A549 (cell line): Measurements from ENCODE around the gene NAT16. TPM values are rescaled to one million over a fixed set of nuclear protein-coding genes. Genes with fewer than 3 reads are reported as not detected.

Experiments used
- ATAC-seq, 2 experiments: fragments of 200-7000 bp in 1 of 2; fragments of >200 bp in 1 of 2; cut with Nextera tagmentation in 1 of 2; cut with Tn5 transposase in 1 of 2; 3 replicates each; pipeline versions ENCODE4 v1.8.0 to v1.9.1; 2018 to 2020; ENCODE audit warnings: mild to moderate bottlenecking in 1 of 2, moderate library complexity in 1 of 2
- CTCF ChIA-PET: fragments of 300-600 bp; sonication (Branson Sonifier 250); formaldehyde crosslinking; extraction: SDS; loops from one replicate; lab custom pipeline; 2021; ENCODE audit warnings: antibody characterized with exemption, inconsistent platforms; lab: Yijun Ruan, JAX
- POLR2A ChIA-PET: fragments of 350-600 bp; formaldehyde crosslinking; extraction: SDS; loops from one replicate; lab custom pipeline; 2021; ENCODE audit warnings: antibody characterized with exemption, inconsistent platforms; lab: Yijun Ruan, JAX
- DNase-seq, 2 experiments: peaks; one replicate each; pipeline versions ENCODE4 v3.0.0 to v3.0.0-alpha.2; 2011 to 2016; ENCODE audit warnings: low read depth in 1 of 2, low spot score in 1 of 2
- FAIRE-seq: peaks from 2 replicates; lab custom pipeline; 2011; peaks lifted over from hg19 to GRCh38; lab: Jason Lieb, UNC
- H3K27ac ChIP-seq, 2 experiments: fragments of >200 bp; sonication (Bioruptor Twin); formaldehyde crosslinking; 3 replicates each; pipeline ENCODE4 v1.5.1; 2016 to 2017
- H3K4me1 ChIP-seq: fragments of >200 bp; sonication (Bioruptor Twin); formaldehyde crosslinking; 3 replicates; pipeline ENCODE4 v1.6.1; 2016
- H3K4me2 ChIP-seq: fragments of >200 bp; sonication (Bioruptor Twin); formaldehyde crosslinking; 3 replicates; pipeline ENCODE4 v1.6.1; 2016
- H3K4me3 ChIP-seq: fragments of >200 bp; sonication (Bioruptor Twin); formaldehyde crosslinking; 3 replicates; pipeline ENCODE4 v1.5.1; 2016
- H3K9me3 ChIP-seq: fragments of >200 bp; sonication (Bioruptor Twin); formaldehyde crosslinking; 3 replicates; pipeline ENCODE4 v1.6.1; 2016
- ATOH8 ChIP-seq: fragments of 250-450 bp; sonication (Bioruptor Pico); IDR thresholded peaks from 2 replicates; pipeline ENCODE4 v1.5.0; 2020; ENCODE audit warnings: low read depth, mild to moderate bottlenecking, moderate library complexity
- BHLHE40 ChIP-seq: IDR thresholded peaks from 2 replicates; pipeline ENCODE4 v1.6.1; 2012; ENCODE audit warnings: low read depth, low read length, inconsistent platforms
- EHF ChIP-seq: fragments of 250-450 bp; sonication (Bioruptor Pico); IDR thresholded peaks from 2 replicates; pipeline ENCODE4 v1.5.0; 2020; ENCODE audit warnings: mild to moderate bottlenecking
- EP300 ChIP-seq, 2 experiments: fragments of >200 bp; sonication (Bioruptor Twin); formaldehyde crosslinking; IDR thresholded peaks; 2 replicates in 1 of 2; 3 replicates in 1 of 2; pipeline ENCODE4 v1.6.1; 2016 to 2017
- FOSL2 ChIP-seq, 2 experiments: fragments of 450-650 bp in 1 of 2; fragments of >200 bp in 1 of 2; sonication (Bioruptor Twin) in 1 of 2; formaldehyde crosslinking; IDR thresholded peaks; 2 replicates each; pipeline versions ENCODE4 v1.5.0 to v1.6.1; 2016 to 2020; ENCODE audit warnings: mild to moderate bottlenecking in 1 of 2, moderate library complexity in 1 of 2
- FOXS1 ChIP-seq: fragments of 250-450 bp; sonication (Bioruptor Pico); IDR thresholded peaks from 2 replicates; pipeline ENCODE4 v1.5.0; 2020; ENCODE audit warnings: mild to moderate bottlenecking, moderate library complexity
- HDAC2 ChIP-seq: fragments of 200-600 bp; sonication (generic); IDR thresholded peaks from 2 replicates; pipeline ENCODE4 v1.6.1; 2016
- HEYL ChIP-seq: fragments of 250-450 bp; sonication (Bioruptor Pico); IDR thresholded peaks from 2 replicates; pipeline ENCODE4 v1.8.0; 2021; ENCODE audit warnings: mild to moderate bottlenecking, moderate library complexity
- HOXA7 ChIP-seq: fragments of 250-450 bp; sonication (Bioruptor Pico); IDR thresholded peaks from 2 replicates; pipeline ENCODE4 v1.5.0; 2020; ENCODE audit warnings: mild to moderate bottlenecking, moderate library complexity
- HOXB13 ChIP-seq: fragments of 250-450 bp; sonication (Bioruptor Pico); IDR thresholded peaks from 2 replicates; pipeline ENCODE4 v1.5.0; 2020; ENCODE audit warnings: low read depth, mild to moderate bottlenecking, moderate library complexity
- HOXB5 ChIP-seq: fragments of 250-450 bp; sonication (Bioruptor Pico); IDR thresholded peaks from 2 replicates; pipeline ENCODE4 v1.5.0; 2020; ENCODE audit warnings: mild to moderate bottlenecking, moderate library complexity
- JUN ChIP-seq, 2 experiments: fragments of >200 bp; sonication (Bioruptor Twin); formaldehyde crosslinking; IDR thresholded peaks; 2 replicates in 1 of 2; 3 replicates in 1 of 2; pipeline ENCODE4 v1.6.1; 2016 to 2017
- JUNB ChIP-seq: fragments of >200 bp; sonication (Bioruptor Twin); formaldehyde crosslinking; IDR thresholded peaks from 2 replicates; pipeline ENCODE4 v1.6.1; 2016
- MAFK ChIP-seq: fragments of 450-650 bp; IDR thresholded peaks from 2 replicates; pipeline ENCODE4 v1.6.1; 2014; ENCODE audit not compliant: partially characterized antibody
- MYC ChIP-seq: IDR thresholded peaks from 2 replicates; pipeline ENCODE4 v1.6.1; 2012; ENCODE audit warnings: mild to moderate bottlenecking, inconsistent platforms, low read length, improper control_type of control experiment, borderline replicate concordance
- NFE2L2 ChIP-seq: fragments of 150-350 bp; conservative IDR thresholded peaks from 2 replicates; pipeline ENCODE4 v1.6.1; 2014; ENCODE audit warnings: low read length
- RAD21 ChIP-seq, 2 experiments: fragments of >200 bp in 1 of 2; sonication (Bioruptor Twin) in 1 of 2; formaldehyde crosslinking in 1 of 2; IDR thresholded peaks in 1 of 2; conservative IDR thresholded peaks in 1 of 2; 2 replicates in 1 of 2; 3 replicates in 1 of 2; pipeline ENCODE4 v1.6.1; 2012 to 2018; ENCODE audit warnings: inconsistent platforms in 1 of 2
- TFCP2L1 ChIP-seq: fragments of 250-450 bp; sonication (Bioruptor Pico); IDR thresholded peaks from 2 replicates; pipeline ENCODE4 v1.5.0; 2021; ENCODE audit warnings: mild to moderate bottlenecking
- TP53 ChIP-seq: fragments of 250-450 bp; sonication (Bioruptor Pico); IDR thresholded peaks from 2 replicates; pipeline ENCODE4 v1.5.0; 2021; ENCODE audit warnings: mild to moderate bottlenecking, moderate library complexity
- USF2 ChIP-seq: fragments of 450-650 bp; IDR thresholded peaks from 2 replicates; pipeline ENCODE4 v1.6.1; 2014; ENCODE audit warnings: antibody characterized with exemption
- ZFP36 ChIP-seq: fragments of 450-650 bp; IDR thresholded peaks from 2 replicates; pipeline ENCODE4 v1.6.1; 2014; ENCODE audit warnings: borderline replicate concordance; ENCODE audit not compliant: partially characterized antibody
- WGBS: methylation state at CpG from one replicate; pipeline ENCODE4 v1.1.6; 2017; ENCODE audit errors: missing lambda C conversion rate; 5-methylcytosine and 5-hydroxymethylcytosine counted together
- polyA plus RNA-seq, 4 experiments: library from polyadenylated mRNA; depleted of rRNA in 3 of 4; stranded (reverse); fragments of >200 nt; fragmentation: RNase III in 1 of 4; extraction: RNeasy Plus Mini Kit Qiagen cat#74134 plus additional on column Dnase treatment in 1 of 4; gene quantifications; 2 replicates in 3 of 4; 3 replicates in 1 of 4; pipeline ENCODE4 v1.2.3, GENCODE V29; 2011 to 2017
- TF ChIP-seq, protein P1 (sequence below): fragments of 250-450 bp; sonication (Bioruptor Pico); IDR thresholded peaks from 2 replicates; pipeline ENCODE4 v1.5.0; 2021; ENCODE audit warnings: mild to moderate bottlenecking, moderate library complexity, borderline replicate concordance
- TF ChIP-seq, protein P2 (sequence below): fragments of >200 bp; sonication (Bioruptor Twin); formaldehyde crosslinking; IDR thresholded peaks from 2 replicates; pipeline ENCODE4 v1.6.1; 2016
- TF ChIP-seq, protein P3 (sequence below): fragments of >200 bp; sonication (Bioruptor Twin); formaldehyde crosslinking; IDR thresholded peaks from 3 replicates; pipeline ENCODE4 v1.5.1; 2016
- TF ChIP-seq, protein P4 (sequence below): IDR thresholded peaks from 2 replicates; pipeline ENCODE4 v1.6.1; 2012; ENCODE audit warnings: low read depth, borderline replicate concordance
- TF ChIP-seq, protein P5 (sequence below): IDR thresholded peaks from 2 replicates; pipeline ENCODE4 v1.6.1; 2012

NAT16 gene
- polyA plus RNA-seq, 2 of the 4 experiments (the other 2 are of a cell fraction) = 0.05 to 0.12 TPM

- TF ChIP-seq HOXA7 (CRISPR knock-in tag) (no peak), TFCP2L1 (no peak), NFE2L2 (no peak), RAD21 (conservative IDR thresholded peaks at IDR 0.05 in 1 of 2, IDR thresholded peaks at IDR 0.05 in 1 of 2) (peak in 1 of 2 experiments; percentile 8; a peak in 2 of 5 replicates), MAFK (peak; percentile 26)
Observed at GRCh38 chr7:101126651-101127459, 53.2 kb downstream of the NAT16 start, which contains the start of gene SERPINE1 (continued).

DNA sequence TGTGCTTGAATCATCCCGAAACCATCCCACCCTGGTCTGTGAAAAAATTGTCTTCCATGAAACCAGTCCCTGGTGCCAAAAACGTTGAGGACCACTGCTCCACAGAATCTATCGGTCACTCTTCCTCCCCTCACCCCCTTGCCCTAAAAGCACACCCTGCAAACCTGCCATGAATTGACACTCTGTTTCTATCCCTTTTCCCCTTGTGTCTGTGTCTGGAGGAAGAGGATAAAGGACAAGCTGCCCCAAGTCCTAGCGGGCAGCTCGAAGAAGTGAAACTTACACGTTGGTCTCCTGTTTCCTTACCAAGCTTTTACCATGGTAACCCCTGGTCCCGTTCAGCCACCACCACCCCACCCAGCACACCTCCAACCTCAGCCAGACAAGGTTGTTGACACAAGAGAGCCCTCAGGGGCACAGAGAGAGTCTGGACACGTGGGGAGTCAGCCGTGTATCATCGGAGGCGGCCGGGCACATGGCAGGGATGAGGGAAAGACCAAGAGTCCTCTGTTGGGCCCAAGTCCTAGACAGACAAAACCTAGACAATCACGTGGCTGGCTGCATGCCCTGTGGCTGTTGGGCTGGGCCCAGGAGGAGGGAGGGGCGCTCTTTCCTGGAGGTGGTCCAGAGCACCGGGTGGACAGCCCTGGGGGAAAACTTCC is 54.0 kb downstream of the NAT16 start:
- WGBS = 18% methylated on average over 14 of the region's 15 CpGs
- peak overlapping the region; percentile 94 to 95 for H3K27ac ChIP-seq
- ChIA-PET POLR2A (interaction anchor here (0.6 to 3.5 kb wide), 20 partner anchors 8 to 251 kb away, joined by 3 to 51 read pairs (median 4); partner anchors contain the start of genes SRRT, TRIM56, UFSP1 and VGF), CTCF (interaction anchor here (0.8 to 32.8 kb wide), 12 partner anchors 9 to 118 kb away, joined by 3 to 600 read pairs (median 6); no protein-coding TSS in a partner anchor)
- ATAC-seq (peak; percentile 64 to 69), DNase-seq (peak; percentile 91 to 96), FAIRE-seq (no peak)
- H3K4me2 ChIP-seq = peak overlapping the region; percentile 94
- H3K4me1 ChIP-seq = peaks cover 82% of the 10 kb centered on the region
- no peaks in the 10 kb centered on the region; the same call in 2 of the 3 replicates for H3K9me3 ChIP-seq
- peak overlapping the region; percentile 63; the same call in 2 of the 3 replicates for H3K4me3 ChIP-seq
- TF ChIP-seq ZFP36 (no peak), EP300 (IDR thresholded peaks at IDR 0.05) (peak; percentile 64 to 70; a peak in 2 of 5 replicates), FOXS1 (CRISPR knock-in tag) (peak; percentile 90), EHF (CRISPR knock-in tag) (peak; percentile 97), ATOH8 (peak; percentile 89), HOXB13 (CRISPR knock-in tag) (peak; percentile 97), JUN (IDR thresholded peaks at IDR 0.05) (peak in 1 of 2 experiments; percentile 12; a peak in 3 of 5 replicates), JUNB (0 out of 2 replicates have a peak, but pooled peaks have one; percentile 63), HDAC2 (no peak), USF2 (peak; percentile 93), HOXB5 (CRISPR knock-in tag) (peak; percentile 93), TP53 (CRISPR knock-in tag) (peak; percentile 95), MYC (peak; percentile 95), BHLHE40 (peak; percentile 61), HEYL (CRISPR knock-in tag) (peak; percentile 46; the same call in 1 of the 2 replicates), FOSL2 (IDR thresholded peaks at IDR 0.05) (0 out of 2 replicates have a peak, but pooled peaks have one; percentile 4), FOSL2 (CRISPR knock-in tag; IDR thresholded peaks at IDR 0.05) (peak; percentile 73)
- TF ChIP-seq, protein P1, sequence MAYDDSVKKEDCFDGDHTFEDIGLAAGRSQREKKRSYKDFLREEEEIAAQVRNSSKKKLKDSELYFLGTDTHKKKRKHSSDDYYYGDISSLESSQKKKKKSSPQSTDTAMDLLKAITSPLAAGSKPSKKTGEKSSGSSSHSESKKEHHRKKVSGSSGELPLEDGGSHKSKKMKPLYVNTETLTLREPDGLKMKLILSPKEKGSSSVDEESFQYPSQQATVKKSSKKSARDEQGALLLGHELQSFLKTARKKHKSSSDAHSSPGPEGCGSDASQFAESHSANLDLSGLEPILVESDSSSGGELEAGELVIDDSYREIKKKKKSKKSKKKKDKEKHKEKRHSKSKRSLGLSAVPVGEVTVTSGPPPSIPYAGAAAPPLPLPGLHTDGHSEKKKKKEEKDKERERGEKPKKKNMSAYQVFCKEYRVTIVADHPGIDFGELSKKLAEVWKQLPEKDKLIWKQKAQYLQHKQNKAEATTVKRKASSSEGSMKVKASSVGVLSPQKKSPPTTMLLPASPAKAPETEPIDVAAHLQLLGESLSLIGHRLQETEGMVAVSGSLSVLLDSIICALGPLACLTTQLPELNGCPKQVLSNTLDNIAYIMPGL (CRISPR knock-in tag) = peak; percentile 60; the same call in 1 of the 2 replicates
- TF ChIP-seq, protein P2, sequence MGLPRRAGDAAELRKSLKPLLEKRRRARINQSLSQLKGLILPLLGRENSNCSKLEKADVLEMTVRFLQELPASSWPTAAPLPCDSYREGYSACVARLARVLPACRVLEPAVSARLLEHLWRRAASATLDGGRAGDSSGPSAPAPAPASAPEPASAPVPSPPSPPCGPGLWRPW = no peak
- TF ChIP-seq, protein P3, sequence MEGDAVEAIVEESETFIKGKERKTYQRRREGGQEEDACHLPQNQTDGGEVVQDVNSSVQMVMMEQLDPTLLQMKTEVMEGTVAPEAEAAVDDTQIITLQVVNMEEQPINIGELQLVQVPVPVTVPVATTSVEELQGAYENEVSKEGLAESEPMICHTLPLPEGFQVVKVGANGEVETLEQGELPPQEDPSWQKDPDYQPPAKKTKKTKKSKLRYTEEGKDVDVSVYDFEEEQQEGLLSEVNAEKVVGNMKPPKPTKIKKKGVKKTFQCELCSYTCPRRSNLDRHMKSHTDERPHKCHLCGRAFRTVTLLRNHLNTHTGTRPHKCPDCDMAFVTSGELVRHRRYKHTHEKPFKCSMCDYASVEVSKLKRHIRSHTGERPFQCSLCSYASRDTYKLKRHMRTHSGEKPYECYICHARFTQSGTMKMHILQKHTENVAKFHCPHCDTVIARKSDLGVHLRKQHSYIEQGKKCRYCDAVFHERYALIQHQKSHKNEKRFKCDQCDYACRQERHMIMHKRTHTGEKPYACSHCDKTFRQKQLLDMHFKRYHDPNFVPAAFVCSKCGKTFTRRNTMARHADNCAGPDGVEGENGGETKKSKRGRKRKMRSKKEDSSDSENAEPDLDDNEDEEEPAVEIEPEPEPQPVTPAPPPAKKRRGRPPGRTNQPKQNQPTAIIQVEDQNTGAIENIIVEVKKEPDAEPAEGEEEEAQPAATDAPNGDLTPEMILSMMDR = no peak
- TF ChIP-seq, protein P4, sequence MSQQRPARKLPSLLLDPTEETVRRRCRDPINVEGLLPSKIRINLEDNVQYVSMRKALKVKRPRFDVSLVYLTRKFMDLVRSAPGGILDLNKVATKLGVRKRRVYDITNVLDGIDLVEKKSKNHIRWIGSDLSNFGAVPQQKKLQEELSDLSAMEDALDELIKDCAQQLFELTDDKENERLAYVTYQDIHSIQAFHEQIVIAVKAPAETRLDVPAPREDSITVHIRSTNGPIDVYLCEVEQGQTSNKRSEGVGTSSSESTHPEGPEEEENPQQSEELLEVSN = peak; percentile 93
- TF ChIP-seq, protein P5, sequence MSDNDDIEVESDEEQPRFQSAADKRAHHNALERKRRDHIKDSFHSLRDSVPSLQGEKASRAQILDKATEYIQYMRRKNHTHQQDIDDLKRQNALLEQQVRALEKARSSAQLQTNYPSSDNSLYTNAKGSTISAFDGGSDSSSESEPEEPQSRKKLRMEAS = peak; percentile 100
